ENCODE results near the gene PCDH11Y.
"Not testable (repeated sequence)": the region's sequence is repeated elsewhere in the genome, so short reads cannot be mapped to it uniquely, and the experiment has no call there.

The PCDH11Y gene

GRCh38 chrY:5000057-5000456 lies at the start of gene PCDH11Y:
PCDH11Y (plus strand) TSS chrY:5000296; CDS start chrY:5057100, 56,804 bp downstream.
- not testable (repeated sequence) for DNase-seq

- DNase-seq, result not testable (repeated sequence)
These were observed 32.2 kb upstream of the PCDH11Y start for GRCh38 chrY:4967894-4968293.

- DNase-seq, result not testable (repeated sequence)
These were observed 8.2 kb upstream of the PCDH11Y start for GRCh38 chrY:4991743-4992400.

- not testable (repeated sequence) for DNase-seq
These were observed 5.2 kb upstream of the PCDH11Y start for GRCh38 chrY:4994892-4995291.

- DNase-seq, result not testable (repeated sequence)
These were observed 2.5 kb downstream of the PCDH11Y start for GRCh38 chrY:5002476-5003184.

- not testable (repeated sequence) for DNase-seq
These were observed 39.0 kb downstream of the PCDH11Y start for GRCh38 chrY:5038972-5039523.

- DNase-seq, result not testable (repeated sequence)
These were observed 82.9 kb downstream of the PCDH11Y start for GRCh38 chrY:5083017-5083416.

- DNase-seq, result not testable (repeated sequence)
These were observed 182.9 kb downstream of the PCDH11Y start for GRCh38 chrY:5182998-5183397.

GRCh38 chrY:5215116-5215515 lies 215.0 kb downstream of the PCDH11Y start:
- not testable (repeated sequence) for DNase-seq

GRCh38 chrY:5324931-5325330 lies 324.8 kb downstream of the PCDH11Y start:
- DNase-seq, result not testable (repeated sequence)

GRCh38 chrY:5342220-5342619 lies 342.1 kb downstream of the PCDH11Y start:
- not testable (repeated sequence) for DNase-seq

GRCh38 chrY:5543705-5544104 lies 543.6 kb downstream of the PCDH11Y start:
- not testable (repeated sequence) for DNase-seq

GRCh38 chrY:5638589-5638988 lies 638.5 kb downstream of the PCDH11Y start:
- not testable (repeated sequence) for DNase-seq

GRCh38 chrY:5679265-5679664 lies 679.2 kb downstream of the PCDH11Y start:
- not testable (repeated sequence) for DNase-seq

- not testable (repeated sequence) for DNase-seq
These were observed 708.6 kb downstream of the PCDH11Y start for GRCh38 chrY:5708727-5709126.

GRCh38 chrY:5709788-5710381 lies 709.8 kb downstream of the PCDH11Y start:
- not testable (repeated sequence) for DNase-seq

GRCh38 chrY:5761403-5761802 lies 761.3 kb downstream of the PCDH11Y start:
- not testable (repeated sequence) for DNase-seq

- DNase-seq, result not testable (repeated sequence)
These were observed 776.4 kb downstream of the PCDH11Y start for GRCh38 chrY:5776485-5776884.

Data from right forelimb (tissue), 1 donor.